ENCODE results near the gene TOM1L1. TPM values are rescaled to one million over a fixed set of nuclear protein-coding genes. Genes with fewer than 3 reads are reported as not detected.
"Not testable (repeated sequence)": the region's sequence is repeated elsewhere in the genome, so short reads cannot be mapped to it uniquely, and the experiment has no call there.

TOM1L1 gene
- total RNA-seq, result 10 to 100 TPM in 2 of 4 donors, 1 to 10 TPM in 2; 8.4 to 11.8 (median 10.2) TPM
- 7.3 TPM for polyA plus RNA-seq
- long read RNA-seq, donor 1, partial matches to known transcripts, result 6 of 35 reads
- long read RNA-seq, donor 1, other reads (novel, unspliced or antisense), result 24 of 35 reads
- long read RNA-seq, donor 2, partial matches to known transcripts, result 0 of 10 reads
- long read RNA-seq, donor 2, other reads (novel, unspliced or antisense), result 9 of 10 reads
- long read RNA-seq, donor 3, partial matches to known transcripts, result 10 of 52 reads
- long read RNA-seq, donor 3, other reads (novel, unspliced or antisense), result 36 of 52 reads
- long read RNA-seq, donor 4, partial matches to known transcripts, result 0 of 12 reads
- long read RNA-seq, donor 4, other reads (novel, unspliced or antisense), result 7 of 12 reads

GRCh38 chr17:54900457-54901229 is at the start of gene TOM1L1:
Gene TOM1L1 (plus strand): TSS chr17:54900852. CDS start chr17:54900866, 14 bp downstream.
- Histone ChIP-seq H3K9me3 (ENCODE audit: control insufficient read depth, low read length) (no peaks in the 10 kb centered on the region), H3K27me3 (ENCODE audit: control insufficient read depth, insufficient read depth) (no peaks in the 10 kb centered on the region), H3K4me3 (ENCODE audit: low read length) (peak within 1 kb of the TSS; percentile 43), H3K27ac (ENCODE audit: low read length) (no peak within 1 kb of the TSS), H3K4me1 (ENCODE audit: control insufficient read depth, insufficient read depth, low read length) (no peaks in the 10 kb centered on the region)
- intact Hi-C loops (cut with DNase I), result no loop called here
- DNase-seq (peak; percentile 71 to 89 (median 84)), ATAC-seq (peak; percentile 94 to 97)
- WGBS, result 4% methylated on average over 67 of the region's 67 CpGs

- Histone ChIP-seq H3K27me3 (ENCODE audit: control insufficient read depth, insufficient read depth) (no peaks in the 10 kb centered on the region), H3K9me3 (ENCODE audit: control insufficient read depth, low read length) (no peaks in the 10 kb centered on the region), H3K4me3 (ENCODE audit: low read length) (no peak overlapping the region), H3K27ac (ENCODE audit: low read length) (no peak overlapping the region), H3K4me1 (ENCODE audit: control insufficient read depth, insufficient read depth, low read length) (no peaks in the 10 kb centered on the region)
- DNase-seq, result no peak
- 37% methylated on average over 2 of the region's 2 CpGs for WGBS
- intact Hi-C loops (cut with DNase I), result no loop called here
- ATAC-seq, result no peak
Observed at GRCh38 chr17:54859187-54859586, 41.5 kb upstream of the TOM1L1 start.

GRCh38 chr17:54860617-54861470 is 39.8 kb upstream of the TOM1L1 start:
- 70% methylated on average over 9 of the region's 9 CpGs for WGBS
- intact Hi-C loops (cut with DNase I), result no loop called here
- DNase-seq, result no peak
- no peaks in the 10 kb centered on the region for H3K9me3 ChIP-seq (ENCODE audit: control insufficient read depth, low read length)
- H3K27me3 ChIP-seq (ENCODE audit: control insufficient read depth, insufficient read depth), result no peaks in the 10 kb centered on the region
- H3K4me1 ChIP-seq (ENCODE audit: control insufficient read depth, insufficient read depth, low read length), result no peaks in the 10 kb centered on the region
- no peak overlapping the region for H3K27ac ChIP-seq (ENCODE audit: low read length)
- no peak for ATAC-seq
- H3K4me3 ChIP-seq (ENCODE audit: low read length), result no peak overlapping the region

- 47% methylated on average over 4 of the region's 4 CpGs for WGBS
- intact Hi-C loops (cut with DNase I), result no loop called here
- Histone ChIP-seq H3K9me3 (ENCODE audit: control insufficient read depth, low read length) (no peaks in the 10 kb centered on the region), H3K4me1 (ENCODE audit: control insufficient read depth, insufficient read depth, low read length) (no peaks in the 10 kb centered on the region), H3K27me3 (ENCODE audit: control insufficient read depth, insufficient read depth) (no peaks in the 10 kb centered on the region), H3K27ac (ENCODE audit: low read length) (no peak overlapping the region), H3K4me3 (ENCODE audit: low read length) (no peak overlapping the region)
- ATAC-seq (no peak), DNase-seq (no peak)
Observed at GRCh38 chr17:54861471-54861983, 39.1 kb upstream of the TOM1L1 start.

GRCh38 chr17:54863176-54863575 is 37.5 kb upstream of the TOM1L1 start:
- H3K27me3 ChIP-seq (ENCODE audit: control insufficient read depth, insufficient read depth), result no peaks in the 10 kb centered on the region
- no peak overlapping the region for H3K27ac ChIP-seq (ENCODE audit: low read length)
- ATAC-seq (no peak), DNase-seq (no peak)
- intact Hi-C loops (cut with DNase I), result no loop called here
- no peak overlapping the region for H3K4me3 ChIP-seq (ENCODE audit: low read length)
- H3K9me3 ChIP-seq (ENCODE audit: control insufficient read depth, low read length), result no peaks in the 10 kb centered on the region
- 43% methylated on average over 2 of the region's 2 CpGs for WGBS
- H3K4me1 ChIP-seq (ENCODE audit: control insufficient read depth, insufficient read depth, low read length), result no peaks in the 10 kb centered on the region

- Histone ChIP-seq H3K4me3 (ENCODE audit: low read length) (no peak overlapping the region), H3K9me3 (ENCODE audit: control insufficient read depth, low read length) (no peaks in the 10 kb centered on the region), H3K27ac (ENCODE audit: low read length) (no peak overlapping the region), H3K27me3 (ENCODE audit: control insufficient read depth, insufficient read depth) (no peaks in the 10 kb centered on the region), H3K4me1 (ENCODE audit: control insufficient read depth, insufficient read depth, low read length) (no peaks in the 10 kb centered on the region)
- intact Hi-C loops (cut with DNase I), result no loop called here
- WGBS, result 84% methylated on average over 1 of the region's 1 CpG
- ATAC-seq, result no peak
- DNase-seq, result no peak
Observed at GRCh38 chr17:54864070-54864469, 36.6 kb upstream of the TOM1L1 start.

GRCh38 chr17:54864636-54865356 is 35.9 kb upstream of the TOM1L1 start:
- ATAC-seq (no peak), DNase-seq (no peak)
- WGBS, result 41% methylated on average over 8 of the region's 8 CpGs
- no peaks in the 10 kb centered on the region for H3K4me1 ChIP-seq (ENCODE audit: control insufficient read depth, insufficient read depth, low read length)
- H3K4me3 ChIP-seq (ENCODE audit: low read length), result no peak overlapping the region
- no peaks in the 10 kb centered on the region for H3K9me3 ChIP-seq (ENCODE audit: control insufficient read depth, low read length)
- no peak overlapping the region for H3K27ac ChIP-seq (ENCODE audit: low read length)
- intact Hi-C loops (cut with DNase I), result no loop called here
- H3K27me3 ChIP-seq (ENCODE audit: control insufficient read depth, insufficient read depth), result no peaks in the 10 kb centered on the region

- Histone ChIP-seq H3K27ac (ENCODE audit: low read length) (no peak overlapping the region), H3K9me3 (ENCODE audit: control insufficient read depth, low read length) (no peaks in the 10 kb centered on the region), H3K4me1 (ENCODE audit: control insufficient read depth, insufficient read depth, low read length) (no peaks in the 10 kb centered on the region), H3K27me3 (ENCODE audit: control insufficient read depth, insufficient read depth) (no peaks in the 10 kb centered on the region), H3K4me3 (ENCODE audit: low read length) (no peak overlapping the region)
- ATAC-seq (no peak), DNase-seq (no peak)
- 93% methylated on average over 2 of the region's 2 CpGs for WGBS
- intact Hi-C loops (cut with DNase I), result no loop called here
Observed at GRCh38 chr17:54867634-54868033, 33.0 kb upstream of the TOM1L1 start.

GRCh38 chr17:54870671-54871175 is 29.9 kb upstream of the TOM1L1 start:
- no peak for ATAC-seq
- intact Hi-C loops (cut with DNase I), result no loop called here

GRCh38 chr17:54875906-54876305 is 24.7 kb upstream of the TOM1L1 start:
- DNase-seq; H3K27me3 ChIP-seq (ENCODE audit: control insufficient read depth, insufficient read depth); ATAC-seq; intact Hi-C loops (cut with DNase I); H3K9me3 ChIP-seq (ENCODE audit: control insufficient read depth, low read length); H3K27ac ChIP-seq (ENCODE audit: low read length); H3K4me1 ChIP-seq (ENCODE audit: control insufficient read depth, insufficient read depth, low read length); H3K4me3 ChIP-seq (ENCODE audit: low read length): not testable (repeated sequence)
- 79% methylated on average over 2 of the region's 2 CpGs for WGBS

More at GRCh38 chr17:54870671-54871175, 29.9 kb upstream of the TOM1L1 start:
- Histone ChIP-seq H3K9me3 (ENCODE audit: control insufficient read depth, low read length) (no peaks in the 10 kb centered on the region), H3K4me1 (ENCODE audit: control insufficient read depth, insufficient read depth, low read length) (no peaks in the 10 kb centered on the region), H3K4me3 (ENCODE audit: low read length) (no peak overlapping the region), H3K27me3 (ENCODE audit: control insufficient read depth, insufficient read depth) (no peaks in the 10 kb centered on the region), H3K27ac (ENCODE audit: low read length) (no peak overlapping the region)
- 75% methylated on average over 1 of the region's 1 CpG for WGBS
- DNase-seq, result no peak

Measured in right cardiac atrium (tissue), 5 donors.